GM10847 (cell line): Measurements from ENCODE around the gene TMEM175.

Experiments
- POLR2A ChIP-seq: IDR thresholded peaks from 2 replicates; pipeline ENCODE4 v1.6.1; 2011; ENCODE audit not compliant: insufficient read length; ENCODE audit errors: extremely low read depth

The TMEM175 gene

GRCh38 chr4:990746-991367 is 58.6 kb downstream of the TMEM175 start:
- TF ChIP-seq POLR2A = no peak

GRCh38 chr4:991451-992296 is 59.4 kb downstream of the TMEM175 start:
- TF ChIP-seq POLR2A = no peak

- TF ChIP-seq POLR2A = no peak
Observed at GRCh38 chr4:992297-993110, 60.2 kb downstream of the TMEM175 start.

GRCh38 chr4:993111-994029 is 61.1 kb downstream of the TMEM175 start, which contains the start of gene SLC26A1:
TSS of gene SLC26A1 (minus strand) at chr4:993404. CDS start at chr4:991703, 1,701 bp downstream.
- no peak for TF ChIP-seq POLR2A

- TF ChIP-seq POLR2A = no peak
Observed at GRCh38 chr4:995311-996026, 63.2 kb downstream of the TMEM175 start.

- no peak for TF ChIP-seq POLR2A
Observed at GRCh38 chr4:996030-996996, 64.1 kb downstream of the TMEM175 start.

- no peak for TF ChIP-seq POLR2A
Observed at GRCh38 chr4:996997-997374, 64.7 kb downstream of the TMEM175 start.

- TF ChIP-seq POLR2A = no peak
Observed at GRCh38 chr4:997375-998071, 65.3 kb downstream of the TMEM175 start.

- TF ChIP-seq POLR2A = no peak
Observed at GRCh38 chr4:998096-998691, 65.9 kb downstream of the TMEM175 start.

- TF ChIP-seq POLR2A = no peak
Observed at GRCh38 chr4:999882-1000425, 67.7 kb downstream of the TMEM175 start.

- TF ChIP-seq POLR2A = no peak
Observed at GRCh38 chr4:1000686-1001260, 68.5 kb downstream of the TMEM175 start.

GRCh38 chr4:1001561-1002130 is 69.4 kb downstream of the TMEM175 start:
- no peak for TF ChIP-seq POLR2A
